ENCODE results near the gene ARHGAP30. TPM values are rescaled to one million over a fixed set of nuclear protein-coding genes. Genes with fewer than 3 reads are reported as not detected.

The ARHGAP30 gene
- total and polyA plus RNA-seq, 9 donors: 1.3 to 3.4 (median 2.9) TPM

DNA sequence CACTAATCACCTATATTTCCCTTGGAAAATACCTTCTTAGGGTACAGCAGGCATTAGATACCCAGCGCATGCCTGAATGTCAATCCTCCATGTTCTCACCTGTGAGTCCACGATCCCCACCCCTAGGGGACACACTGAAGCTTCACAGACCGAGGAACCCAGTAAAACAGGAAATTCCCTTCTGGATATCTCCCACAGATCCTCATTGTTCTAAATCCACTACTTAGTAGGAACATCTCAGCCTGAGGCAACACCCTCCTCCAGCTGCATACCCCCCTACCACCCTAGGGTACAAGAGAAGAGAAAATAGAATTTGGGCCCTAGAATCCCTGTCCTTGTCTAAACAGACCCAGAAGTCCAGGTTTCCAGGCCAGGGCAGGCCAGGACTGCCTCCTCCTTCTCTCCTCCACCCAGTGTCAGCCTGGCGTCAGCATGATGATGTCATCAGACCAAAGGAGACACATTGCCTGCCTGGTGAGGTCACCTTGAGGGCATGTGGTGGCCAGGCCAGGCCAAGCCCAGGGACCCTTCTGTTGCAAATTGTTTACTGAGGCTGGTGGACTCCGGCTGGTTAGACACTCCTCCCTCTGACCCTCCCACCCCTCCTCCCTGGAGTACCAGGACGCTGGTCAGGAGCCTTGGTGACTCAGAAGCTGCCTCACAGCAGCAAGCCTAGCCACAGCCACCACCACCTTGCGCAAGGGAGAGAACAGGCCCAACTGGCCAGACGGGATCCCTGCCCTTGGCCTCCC, 13.5 kb upstream of the ARHGAP30 start:
- no peak for DNase-seq
- no peaks in the 10 kb centered on the region for H3K9me3 ChIP-seq (replicated peaks; ENCODE audit: control insufficient read depth, low read depth, low read length)
- H3K36me3 ChIP-seq (ENCODE audit: control insufficient read depth, insufficient read depth, low read length): no peaks in the 10 kb centered on the region
- no peak overlapping the region for H3K4me3 ChIP-seq (ENCODE audit: low read length)
- H3K4me1 ChIP-seq (ENCODE audit: control insufficient read depth, insufficient read depth, low read length): no peaks in the 10 kb centered on the region
- WGBS (ENCODE audit: insufficient coverage): 65% methylated on average over 6 of the region's 8 CpGs
- H3K27me3 ChIP-seq (ENCODE audit: control insufficient read depth, insufficient read depth, low read length): peaks cover 13% of the 10 kb centered on the region
- no peak overlapping the region for H3K27ac ChIP-seq (ENCODE audit: low read length)

- Histone ChIP-seq H3K36me3 (ENCODE audit: control insufficient read depth, insufficient read depth, low read length) (no peaks in the 10 kb centered on the region), H3K9me3 (replicated peaks; ENCODE audit: control insufficient read depth, low read depth, low read length) (no peaks in the 10 kb centered on the region), H3K4me3 (ENCODE audit: low read length) (no peak overlapping the region), H3K27me3 (ENCODE audit: control insufficient read depth, insufficient read depth, low read length) (peaks cover 14% of the 10 kb centered on the region), H3K4me1 (ENCODE audit: control insufficient read depth, insufficient read depth, low read length) (no peaks in the 10 kb centered on the region), H3K27ac (ENCODE audit: low read length) (no peak overlapping the region)
- WGBS (ENCODE audit: insufficient coverage): no CpG with 5 or more reads among the region's 2 CpGs
- DNase-seq: no peak
Observed at GRCh38 chr1:161082483-161082882, 12.8 kb upstream of the ARHGAP30 start.

GRCh38 chr1:161081519-161081918, 11.8 kb upstream of the ARHGAP30 start:
- H3K27ac ChIP-seq (ENCODE audit: low read length): no peak overlapping the region
- DNase-seq: no peak
- no peaks in the 10 kb centered on the region for H3K4me1 ChIP-seq (ENCODE audit: control insufficient read depth, insufficient read depth, low read length)
- H3K9me3 ChIP-seq (replicated peaks; ENCODE audit: control insufficient read depth, low read depth, low read length): no peaks in the 10 kb centered on the region
- 83% methylated on average over 5 of the region's 5 CpGs for WGBS (ENCODE audit: insufficient coverage)
- H3K4me3 ChIP-seq (ENCODE audit: low read length): no peak overlapping the region
- no peaks in the 10 kb centered on the region for H3K36me3 ChIP-seq (ENCODE audit: control insufficient read depth, insufficient read depth, low read length)
- H3K27me3 ChIP-seq (ENCODE audit: control insufficient read depth, insufficient read depth, low read length): peaks cover 14% of the 10 kb centered on the region

GRCh38 chr1:161080441-161081405, 11.0 kb upstream of the ARHGAP30 start:
- Histone ChIP-seq H3K4me1 (ENCODE audit: control insufficient read depth, insufficient read depth, low read length) (no peaks in the 10 kb centered on the region), H3K4me3 (ENCODE audit: low read length) (no peak overlapping the region), H3K27ac (ENCODE audit: low read length) (no peak overlapping the region), H3K36me3 (ENCODE audit: control insufficient read depth, insufficient read depth, low read length) (no peaks in the 10 kb centered on the region), H3K9me3 (replicated peaks; ENCODE audit: control insufficient read depth, low read depth, low read length) (no peaks in the 10 kb centered on the region), H3K27me3 (ENCODE audit: control insufficient read depth, insufficient read depth, low read length) (peaks cover 14% of the 10 kb centered on the region)
- 77% methylated on average over 3 of the region's 5 CpGs for WGBS (ENCODE audit: insufficient coverage)
- no peak for DNase-seq

DNA sequence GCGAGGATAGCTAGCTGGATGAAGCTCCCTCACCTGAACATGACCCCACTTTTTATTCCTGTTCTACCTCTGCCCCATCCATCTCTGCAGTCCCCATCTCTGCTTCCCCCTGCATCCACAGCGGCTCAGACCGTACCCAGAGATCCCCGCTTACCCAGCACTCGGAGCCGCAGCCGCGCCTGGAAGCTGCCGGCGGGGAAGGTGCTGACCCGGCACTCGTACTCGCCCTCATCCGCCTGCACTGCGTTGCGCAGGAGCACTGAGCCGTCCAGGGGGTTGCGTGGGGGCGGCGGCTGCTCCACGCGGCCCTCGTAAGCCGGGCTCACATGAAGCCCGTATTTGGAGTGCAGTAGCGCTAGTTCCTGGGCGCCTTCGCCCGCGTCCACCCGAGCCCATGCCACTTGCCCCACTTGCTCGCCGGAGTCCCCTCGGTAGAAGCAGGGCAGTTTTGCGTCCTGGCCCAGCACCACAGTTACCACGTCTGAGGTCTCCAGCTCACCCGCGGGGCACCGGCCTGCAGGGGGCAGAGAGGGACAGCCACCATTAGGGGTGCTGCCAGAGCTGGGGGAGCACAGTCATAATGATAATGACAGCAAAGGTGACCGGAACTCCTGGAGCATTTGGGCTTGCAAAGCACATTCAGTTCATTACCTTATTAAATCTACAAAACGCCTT, 9.9 kb upstream of the ARHGAP30 start:
- no peaks in the 10 kb centered on the region for H3K9me3 ChIP-seq (replicated peaks; ENCODE audit: control insufficient read depth, low read depth, low read length)
- no peak overlapping the region for H3K4me3 ChIP-seq (ENCODE audit: low read length)
- H3K27me3 ChIP-seq (ENCODE audit: control insufficient read depth, insufficient read depth, low read length): peaks cover 14% of the 10 kb centered on the region
- DNase-seq: no peak
- H3K4me1 ChIP-seq (ENCODE audit: control insufficient read depth, insufficient read depth, low read length): no peaks in the 10 kb centered on the region
- WGBS (ENCODE audit: insufficient coverage): 45% methylated on average over 38 of the region's 41 CpGs
- no peaks in the 10 kb centered on the region for H3K36me3 ChIP-seq (ENCODE audit: control insufficient read depth, insufficient read depth, low read length)
- H3K27ac ChIP-seq (ENCODE audit: low read length): no peak overlapping the region

- WGBS (ENCODE audit: insufficient coverage): 58% methylated on average over 8 of the region's 9 CpGs
- H3K27ac ChIP-seq (ENCODE audit: low read length): no peak overlapping the region
- no peaks in the 10 kb centered on the region for H3K36me3 ChIP-seq (ENCODE audit: control insufficient read depth, insufficient read depth, low read length)
- no peak overlapping the region for H3K4me3 ChIP-seq (ENCODE audit: low read length)
- H3K9me3 ChIP-seq (replicated peaks; ENCODE audit: control insufficient read depth, low read depth, low read length): no peaks in the 10 kb centered on the region
- no peak for DNase-seq
- no peaks in the 10 kb centered on the region for H3K4me1 ChIP-seq (ENCODE audit: control insufficient read depth, insufficient read depth, low read length)
- peaks cover 14% of the 10 kb centered on the region for H3K27me3 ChIP-seq (ENCODE audit: control insufficient read depth, insufficient read depth, low read length)
Observed at GRCh38 chr1:161077426-161077825, 7.7 kb upstream of the ARHGAP30 start.

DNA sequence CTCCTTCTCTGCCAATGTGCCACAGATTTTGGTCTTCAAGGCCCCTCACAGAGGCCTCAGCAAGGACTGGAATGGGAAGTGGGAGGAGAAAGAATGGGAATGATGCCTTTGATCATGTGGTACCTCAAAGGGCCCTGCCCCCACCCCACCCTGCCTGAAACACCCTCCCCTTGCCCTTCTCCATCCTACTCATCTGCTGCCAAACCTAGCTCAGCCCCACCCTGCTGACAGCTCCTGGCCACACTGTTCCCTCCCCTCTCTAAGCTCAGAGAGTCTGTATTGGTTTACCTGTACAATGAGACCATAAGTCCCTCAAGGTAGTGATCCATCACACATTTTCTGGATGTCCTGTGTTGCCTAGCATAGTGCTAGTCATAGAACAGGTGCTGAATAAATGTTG, 6.7 kb upstream of the ARHGAP30 start:
- DNase-seq: no peak
- Histone ChIP-seq H3K27ac (ENCODE audit: low read length) (no peak overlapping the region), H3K36me3 (ENCODE audit: control insufficient read depth, insufficient read depth, low read length) (no peaks in the 10 kb centered on the region), H3K9me3 (replicated peaks; ENCODE audit: control insufficient read depth, low read depth, low read length) (no peaks in the 10 kb centered on the region), H3K4me3 (ENCODE audit: low read length) (no peak overlapping the region), H3K4me1 (ENCODE audit: control insufficient read depth, insufficient read depth, low read length) (no peaks in the 10 kb centered on the region), H3K27me3 (ENCODE audit: control insufficient read depth, insufficient read depth, low read length) (peaks cover 14% of the 10 kb centered on the region)

GRCh38 chr1:161074676-161075368, 5.1 kb upstream of the ARHGAP30 start:
- no peak overlapping the region for H3K27ac ChIP-seq (ENCODE audit: low read length)
- H3K4me3 ChIP-seq (ENCODE audit: low read length): no peak overlapping the region
- no peak for DNase-seq
- H3K9me3 ChIP-seq (replicated peaks; ENCODE audit: control insufficient read depth, low read depth, low read length): no peaks in the 10 kb centered on the region
- peaks cover 10% of the 10 kb centered on the region for H3K27me3 ChIP-seq (ENCODE audit: control insufficient read depth, insufficient read depth, low read length)
- no peaks in the 10 kb centered on the region for H3K36me3 ChIP-seq (ENCODE audit: control insufficient read depth, insufficient read depth, low read length)
- H3K4me1 ChIP-seq (ENCODE audit: control insufficient read depth, insufficient read depth, low read length): no peaks in the 10 kb centered on the region
- WGBS (ENCODE audit: insufficient coverage): 70% methylated on average over 7 of the region's 12 CpGs

- H3K9me3 ChIP-seq (replicated peaks; ENCODE audit: control insufficient read depth, low read depth, low read length): no peaks in the 10 kb centered on the region
- 78% methylated on average over 5 of the region's 7 CpGs for WGBS (ENCODE audit: insufficient coverage)
- no peak overlapping the region for H3K4me3 ChIP-seq (ENCODE audit: low read length)
- no peaks in the 10 kb centered on the region for H3K36me3 ChIP-seq (ENCODE audit: control insufficient read depth, insufficient read depth, low read length)
- H3K27ac ChIP-seq (ENCODE audit: low read length): no peak overlapping the region
- peaks cover 2% of the 10 kb centered on the region for H3K27me3 ChIP-seq (ENCODE audit: control insufficient read depth, insufficient read depth, low read length)
- no peaks in the 10 kb centered on the region for H3K4me1 ChIP-seq (ENCODE audit: control insufficient read depth, insufficient read depth, low read length)
- no peak for DNase-seq
Observed at GRCh38 chr1:161073474-161074121, 3.9 kb upstream of the ARHGAP30 start.
